Smooth muscle cell (in vitro differentiated cells): Measurements from ENCODE around the gene USPL1. TPM values are rescaled to one million over a fixed set of nuclear protein-coding genes. Genes with fewer than 3 reads are reported as not detected.
"Not testable (repeated sequence)": the region's sequence is repeated elsewhere in the genome, so short reads cannot be mapped to it uniquely, and the experiment has no call there.

ENCODE experiments used
- DNase-seq: peaks from one replicate; lab custom pipeline; 2025; ENCODE audit not compliant: unreplicated experiment; lab: John Stamatoyannopoulos, UW
- H2AFZ ChIP-seq: fragments of 200-600 bp; sonication (generic); 2 replicates; pipeline ENCODE4 v1.6.0; 2016; ENCODE audit warnings: antibody characterized with exemption, low read depth, mild to moderate bottlenecking
- H3F3A ChIP-seq: fragments of 200-600 bp; sonication (generic); 2 replicates; pipeline ENCODE4 v1.6.0; 2017; ENCODE audit warnings: antibody characterized with exemption, low read depth
- H3K27ac ChIP-seq: fragments of 200-600 bp; sonication (generic); 2 replicates; pipeline ENCODE4 v1.5.1; 2016; ENCODE audit warnings: low read depth, mild to moderate bottlenecking
- H3K27me3 ChIP-seq: fragments of 200-600 bp; sonication (generic); 2 replicates; pipeline ENCODE4 v1.6.1; 2016; ENCODE audit warnings: low read depth, mild to moderate bottlenecking
- H3K36me3 ChIP-seq: fragments of 200-600 bp; sonication (generic); 2 replicates; pipeline ENCODE4 v1.5.1; 2016; ENCODE audit warnings: low read depth
- H3K4me1 ChIP-seq: fragments of 200-600 bp; sonication (generic); 2 replicates; pipeline ENCODE4 v1.5.1; 2016; ENCODE audit warnings: low read depth
- H3K4me2 ChIP-seq: fragments of 200-600 bp; sonication (generic); 2 replicates; pipeline ENCODE4 v1.6.0; 2016; ENCODE audit warnings: mild to moderate bottlenecking
- H3K4me3 ChIP-seq: fragments of 200-600 bp; sonication (generic); 2 replicates; pipeline ENCODE4 v1.5.1; 2016; ENCODE audit warnings: mild to moderate bottlenecking
- H3K79me2 ChIP-seq: fragments of 200-600 bp; sonication (generic); 2 replicates; pipeline ENCODE4 v1.6.0; 2016; ENCODE audit warnings: low read depth, mild to moderate bottlenecking
- H3K9ac ChIP-seq: fragments of 200-600 bp; sonication (generic); 2 replicates; pipeline ENCODE4 v1.6.0; 2016; ENCODE audit warnings: low read depth
- H3K9me3 ChIP-seq: fragments of 200-600 bp; sonication (generic); replicated peaks from 2 replicates; pipeline ENCODE4 v1.5.1; 2016; ENCODE audit warnings: low read depth
- H4K20me1 ChIP-seq: fragments of 200-600 bp; sonication (generic); 2 replicates; pipeline ENCODE4 v1.6.0; 2016; ENCODE audit warnings: low read depth
- WGBS: methylation state at CpG from one replicate; pipeline ENCODE4 v1.1.7; 2016; ENCODE audit warnings: low lambda C conversion rate; 5-methylcytosine and 5-hydroxymethylcytosine counted together
- polyA plus RNA-seq: library from polyadenylated mRNA; unstranded; fragments of >200 nt; fragmentation: Nextera tagmentation; extraction: Ambion mirVana; gene quantifications from 2 replicates; pipeline ENCODE4 v1.2.1, GENCODE V29; 2016
- total RNA-seq: library from RNA; depleted of rRNA; stranded (reverse); fragments of >200 nt; gene quantifications from 2 replicates; pipeline ENCODE4 v1.2.3, GENCODE V29; 2014
- TF ChIP-seq, protein P1 (sequence below): fragments of 200-600 bp; sonication (generic); IDR thresholded peaks from 2 replicates; pipeline ENCODE4 v1.5.1; 2017; ENCODE audit warnings: borderline replicate concordance, mild to moderate bottlenecking, antibody characterized with exemption; ENCODE audit not compliant: insufficient read depth, poor library complexity, severe bottlenecking

Gene USPL1
- total and polyA plus RNA-seq, 2 experiments from 2014 or later, result 12.3 to 33.3 TPM

DNA sequence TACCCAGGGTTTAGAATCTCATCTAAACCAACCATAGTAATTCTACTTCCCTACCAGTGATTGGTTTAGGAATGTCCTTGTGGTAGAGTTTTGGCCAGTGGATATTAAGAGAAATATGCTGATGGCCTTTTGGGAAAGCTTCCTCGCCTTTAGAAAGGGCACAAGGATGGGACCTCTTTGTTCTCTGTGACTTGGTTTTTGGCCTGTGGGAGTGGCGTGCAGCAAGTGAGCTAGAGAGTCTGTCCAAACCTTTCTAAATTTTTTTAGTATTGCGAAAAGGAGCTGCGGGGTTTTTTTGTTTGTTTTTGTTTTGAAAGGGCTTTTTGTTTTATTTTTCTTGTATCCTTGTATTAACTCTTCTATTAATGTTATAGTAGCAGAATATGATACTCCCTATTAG is 20.6 kb downstream of the USPL1 start:
- peaks cover 77% of the 10 kb centered on the region for H3K79me2 ChIP-seq
- no peak overlapping the region for H2AFZ ChIP-seq
- peaks cover 79% of the 10 kb centered on the region for H4K20me1 ChIP-seq
- no peak for DNase-seq
- no peaks in the 10 kb centered on the region for H3F3A ChIP-seq
- no peaks in the 10 kb centered on the region for H3K9me3 ChIP-seq
- WGBS, result 97% methylated on average over 4 of the region's 4 CpGs
- H3K4me2 ChIP-seq, result no peak overlapping the region
- TF ChIP-seq, protein P1, sequence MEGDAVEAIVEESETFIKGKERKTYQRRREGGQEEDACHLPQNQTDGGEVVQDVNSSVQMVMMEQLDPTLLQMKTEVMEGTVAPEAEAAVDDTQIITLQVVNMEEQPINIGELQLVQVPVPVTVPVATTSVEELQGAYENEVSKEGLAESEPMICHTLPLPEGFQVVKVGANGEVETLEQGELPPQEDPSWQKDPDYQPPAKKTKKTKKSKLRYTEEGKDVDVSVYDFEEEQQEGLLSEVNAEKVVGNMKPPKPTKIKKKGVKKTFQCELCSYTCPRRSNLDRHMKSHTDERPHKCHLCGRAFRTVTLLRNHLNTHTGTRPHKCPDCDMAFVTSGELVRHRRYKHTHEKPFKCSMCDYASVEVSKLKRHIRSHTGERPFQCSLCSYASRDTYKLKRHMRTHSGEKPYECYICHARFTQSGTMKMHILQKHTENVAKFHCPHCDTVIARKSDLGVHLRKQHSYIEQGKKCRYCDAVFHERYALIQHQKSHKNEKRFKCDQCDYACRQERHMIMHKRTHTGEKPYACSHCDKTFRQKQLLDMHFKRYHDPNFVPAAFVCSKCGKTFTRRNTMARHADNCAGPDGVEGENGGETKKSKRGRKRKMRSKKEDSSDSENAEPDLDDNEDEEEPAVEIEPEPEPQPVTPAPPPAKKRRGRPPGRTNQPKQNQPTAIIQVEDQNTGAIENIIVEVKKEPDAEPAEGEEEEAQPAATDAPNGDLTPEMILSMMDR, result no peak
- peaks cover 12% of the 10 kb centered on the region for H3K36me3 ChIP-seq
- no peak overlapping the region for H3K27ac ChIP-seq
- H3K4me3 ChIP-seq, result no peak overlapping the region
- H3K27me3 ChIP-seq, result no peaks in the 10 kb centered on the region
- no peaks in the 10 kb centered on the region for H3K4me1 ChIP-seq
- no peak overlapping the region for H3K9ac ChIP-seq

DNA sequence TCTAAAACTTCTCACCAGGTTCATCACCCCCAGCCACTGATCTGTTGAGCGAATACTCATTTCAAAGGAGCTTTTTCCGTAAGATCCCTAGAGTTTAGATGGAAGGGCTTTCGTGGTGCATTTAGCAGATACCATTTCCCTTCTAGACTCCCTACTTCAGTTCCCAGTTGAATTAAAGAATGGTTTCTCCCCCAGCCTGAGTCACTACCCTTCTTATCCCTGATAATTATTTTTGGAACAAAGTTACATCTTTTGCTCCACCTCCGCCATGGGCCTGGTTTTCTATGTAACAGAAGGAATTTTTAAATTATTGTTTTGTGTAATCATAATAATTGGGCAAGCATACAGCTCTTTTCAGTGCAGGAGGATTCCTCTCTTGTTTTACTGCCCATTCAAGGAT is 22.0 kb downstream of the USPL1 start:
- H3K9me3 ChIP-seq, result no peaks in the 10 kb centered on the region
- H3F3A ChIP-seq, result no peaks in the 10 kb centered on the region
- no peak overlapping the region for H2AFZ ChIP-seq
- TF ChIP-seq, protein P1, result no peak
- no peak for DNase-seq
- 89% methylated on average over 4 of the region's 4 CpGs for WGBS
- peaks cover 63% of the 10 kb centered on the region for H3K79me2 ChIP-seq
- no peak overlapping the region for H3K9ac ChIP-seq
- no peak overlapping the region for H3K27ac ChIP-seq
- H3K4me3 ChIP-seq, result no peak overlapping the region
- H4K20me1 ChIP-seq, result peaks cover 79% of the 10 kb centered on the region
- H3K27me3 ChIP-seq, result no peaks in the 10 kb centered on the region
- no peaks in the 10 kb centered on the region for H3K4me1 ChIP-seq
- H3K36me3 ChIP-seq, result peaks cover 11% of the 10 kb centered on the region
- H3K4me2 ChIP-seq, result no peak overlapping the region

DNA sequence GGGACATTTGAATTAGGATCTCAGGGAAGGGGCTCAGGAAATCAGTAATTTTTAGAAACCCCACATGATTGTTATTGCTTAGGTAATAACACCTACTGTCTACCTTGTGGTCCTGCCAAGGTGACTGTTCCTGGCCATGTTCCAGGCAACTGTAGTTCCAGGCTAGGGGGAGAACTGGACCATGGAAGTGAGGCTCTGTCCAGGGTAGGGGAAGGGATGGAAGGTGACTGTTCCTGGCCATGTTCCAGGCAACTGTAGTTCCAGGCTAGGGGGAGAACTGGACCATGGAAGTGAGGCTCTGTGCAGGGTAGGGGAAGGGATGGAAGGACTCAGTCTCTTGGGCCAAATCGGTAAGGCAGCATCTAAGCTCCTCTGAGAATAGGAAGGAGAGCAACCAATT is 23.5 kb downstream of the USPL1 start:
- not testable (repeated sequence) for H2AFZ ChIP-seq, H3K4me1 ChIP-seq, H3K9ac ChIP-seq, H3F3A ChIP-seq, H3K27me3 ChIP-seq, H3K9me3 ChIP-seq, H3K27ac ChIP-seq, H3K4me2 ChIP-seq, DNase-seq, H3K4me3 ChIP-seq
- peaks cover 17% of the 10 kb centered on the region for H3K36me3 ChIP-seq
- H3K79me2 ChIP-seq, result peaks cover 48% of the 10 kb centered on the region
- peaks cover 76% of the 10 kb centered on the region for H4K20me1 ChIP-seq
- 100% methylated on average over 1 of the region's 1 CpG for WGBS

DNA sequence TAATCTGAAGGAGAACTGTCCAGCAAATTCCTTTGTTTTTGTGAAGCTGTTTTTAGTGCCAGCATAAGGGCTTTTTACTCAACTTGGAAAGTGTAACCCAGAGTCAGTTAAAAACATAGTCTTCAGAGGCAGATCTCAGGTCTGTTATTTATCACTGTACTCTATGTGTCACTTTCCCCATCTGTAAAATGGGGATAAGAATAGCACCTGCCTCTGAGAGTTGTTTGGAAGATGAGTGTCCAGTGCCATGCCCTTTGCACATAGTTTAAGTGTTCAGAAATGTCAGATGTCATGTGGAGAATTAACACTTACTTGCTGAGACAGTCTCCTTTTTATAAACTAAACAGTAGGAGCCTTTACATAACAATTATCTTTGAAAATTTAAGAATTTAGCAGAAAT is 27.9 kb downstream of the USPL1 start:
- H3K9ac ChIP-seq, result no peak overlapping the region
- no peak overlapping the region for H3K27ac ChIP-seq
- no peaks in the 10 kb centered on the region for H3K4me1 ChIP-seq
- H3K27me3 ChIP-seq, result no peaks in the 10 kb centered on the region
- H3K4me3 ChIP-seq, result no peak overlapping the region
- no peak overlapping the region for H3K4me2 ChIP-seq
- H3K9me3 ChIP-seq, result no peaks in the 10 kb centered on the region
- peaks cover 64% of the 10 kb centered on the region for H4K20me1 ChIP-seq
- H2AFZ ChIP-seq, result no peak overlapping the region
- H3F3A ChIP-seq, result no peaks in the 10 kb centered on the region
- H3K79me2 ChIP-seq, result peaks cover 14% of the 10 kb centered on the region
- DNase-seq, result no peak
- TF ChIP-seq, protein P1, result no peak
- H3K36me3 ChIP-seq, result peaks cover 35% of the 10 kb centered on the region
